ENCODE data around the gene AP3S1.
"Not testable (repeated sequence)": the region's sequence is repeated elsewhere in the genome, so short reads cannot be mapped to it uniquely, and the experiment has no call there.

The AP3S1 gene

GRCh38 chr5:115841382-115842088, at the start of gene AP3S1, which contains the start of gene ATG12:
TSS of gene AP3S1 (plus strand) at chr5:115841935. CDS start at chr5:115842038, 103 bp downstream.
TSS of gene ATG12 (minus strand) at chr5:115841565. CDS start at chr5:115841552, 13 bp downstream.
- DNase-seq = peak; percentile 98

GRCh38 chr5:115795700-115796099, 46.0 kb upstream of the AP3S1 start:
- no peak for DNase-seq

DNA sequence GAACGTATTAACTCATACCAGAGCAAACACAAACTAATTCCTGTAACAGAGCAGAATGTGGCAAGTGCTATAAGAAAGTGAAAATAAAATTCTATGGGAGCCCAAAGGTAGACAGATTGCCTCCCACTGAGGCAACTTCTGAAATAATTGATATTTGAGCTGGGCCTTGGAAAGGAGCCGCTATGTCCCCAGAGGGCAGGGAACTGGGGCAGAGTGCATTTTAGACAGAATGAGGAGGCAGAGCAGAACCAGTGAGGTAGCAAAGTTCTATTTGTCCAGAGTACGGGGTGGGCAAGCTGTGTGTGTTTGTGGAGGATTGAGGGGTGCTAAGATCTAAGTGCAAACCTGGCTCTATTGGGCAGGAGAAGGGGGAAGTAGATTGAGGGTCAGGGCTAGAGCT, 45.1 kb upstream of the AP3S1 start:
- no peak for DNase-seq

DNA sequence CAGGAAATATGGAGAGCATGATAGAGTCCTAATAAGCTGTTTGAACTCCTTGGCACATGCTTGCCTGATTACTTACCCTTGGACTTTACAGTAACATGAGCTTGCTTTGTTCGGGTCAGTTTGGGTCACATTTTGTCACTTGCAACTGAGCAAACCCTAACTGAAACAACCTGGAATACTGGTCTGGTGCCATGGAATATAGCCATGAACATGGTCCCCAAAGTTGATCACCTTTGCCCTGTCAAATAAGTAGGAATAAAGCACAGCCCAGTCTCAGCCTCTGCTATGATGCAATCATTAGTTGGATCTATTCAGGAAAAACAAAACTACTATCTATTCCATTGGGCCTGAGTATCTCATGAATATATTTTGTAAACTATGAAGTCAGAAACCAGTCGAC, 43.5 kb upstream of the AP3S1 start:
- DNase-seq = no peak

- no peak for DNase-seq
These were observed 41.6 kb upstream of the AP3S1 start for GRCh38 chr5:115800108-115800507.

GRCh38 chr5:115801152-115801551, 40.6 kb upstream of the AP3S1 start:
- no peak for DNase-seq

GRCh38 chr5:115801984-115802383, 39.8 kb upstream of the AP3S1 start:
- DNase-seq = no peak

- DNase-seq = no peak
These were observed 34.6 kb upstream of the AP3S1 start for GRCh38 chr5:115806986-115807653.

- DNase-seq = no peak
These were observed 34.1 kb upstream of the AP3S1 start for GRCh38 chr5:115807654-115808052.

DNA sequence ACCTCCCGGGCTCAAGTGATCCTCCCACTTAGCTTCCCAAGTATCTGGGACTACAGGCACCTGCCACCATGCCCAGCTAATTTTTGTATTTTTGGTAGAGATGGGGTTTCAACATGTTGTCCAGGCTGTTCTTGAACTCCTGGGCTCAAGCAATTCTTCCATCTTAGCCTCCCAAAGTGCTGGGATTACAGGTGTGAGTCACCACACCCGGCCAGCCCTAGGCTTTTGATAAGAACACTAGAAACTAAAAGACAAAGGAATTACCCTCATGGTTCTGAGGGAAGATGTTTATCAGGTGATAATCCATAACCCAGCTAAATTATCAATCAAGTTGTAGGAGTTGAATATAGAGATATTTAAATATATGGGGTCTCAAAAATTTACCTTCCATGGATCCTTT, 33.7 kb upstream of the AP3S1 start:
- not testable (repeated sequence) for DNase-seq

- no peak for DNase-seq
These were observed 31.8 kb upstream of the AP3S1 start for GRCh38 chr5:115809946-115810345.

DNA sequence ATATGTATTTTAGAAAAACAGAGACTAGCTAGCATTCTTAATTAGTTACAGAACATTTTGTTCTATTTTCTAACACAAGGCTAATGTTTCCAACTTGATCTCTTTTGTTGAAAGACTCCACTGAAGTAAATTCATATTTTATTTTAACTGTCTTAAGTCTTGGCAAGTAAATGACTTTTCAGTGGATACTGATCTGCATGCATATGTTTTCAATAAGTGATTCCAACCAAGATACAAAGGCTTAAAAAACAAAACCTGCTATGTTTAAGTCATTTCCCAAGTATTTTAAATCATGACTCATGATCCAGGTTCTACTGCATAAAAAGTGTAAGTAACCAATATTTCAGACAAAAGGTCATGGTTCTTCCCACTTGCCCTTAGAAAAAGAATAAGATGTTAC, 31.0 kb upstream of the AP3S1 start:
- DNase-seq = no peak

DNA sequence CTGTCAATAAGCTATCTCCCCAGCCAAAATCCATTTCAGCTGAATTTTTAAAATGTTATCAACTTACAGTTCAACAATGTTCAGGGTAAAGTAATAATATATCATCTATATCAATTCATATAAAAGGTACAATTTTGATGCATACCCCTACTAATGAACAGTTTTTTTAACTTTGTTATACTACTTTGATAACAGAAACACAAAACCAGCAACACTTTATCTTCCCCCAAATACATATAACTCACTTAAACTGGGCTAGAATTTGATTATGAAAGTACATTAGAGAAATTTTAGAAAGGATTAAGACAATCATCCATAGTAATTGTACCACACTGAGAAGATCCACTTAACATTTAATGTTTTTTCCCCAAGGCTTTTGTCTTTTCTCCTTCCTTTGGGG, 30.3 kb upstream of the AP3S1 start:
- no peak for DNase-seq

GRCh38 chr5:115812372-115812771, 29.4 kb upstream of the AP3S1 start:
- no peak for DNase-seq

DNA sequence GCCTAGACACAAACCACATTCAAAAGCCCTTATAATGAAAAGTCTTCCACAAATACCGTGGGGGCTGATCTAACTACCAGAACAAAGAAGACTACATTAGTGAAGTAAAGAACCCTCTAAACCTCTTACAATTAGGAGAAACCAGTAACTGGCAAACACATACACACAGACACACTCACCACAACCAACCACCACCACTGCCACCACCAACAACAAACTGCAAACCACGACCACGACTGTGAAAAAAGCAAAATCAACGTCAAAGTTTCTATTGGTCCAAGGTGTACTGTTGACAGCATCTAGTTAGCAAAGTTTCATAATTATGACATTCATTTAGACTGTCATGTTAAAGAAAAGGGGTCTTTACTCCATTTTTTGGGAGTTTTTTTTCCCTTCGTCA, 28.0 kb upstream of the AP3S1 start:
- no peak for DNase-seq

- DNase-seq = no peak
These were observed 26.6 kb upstream of the AP3S1 start for GRCh38 chr5:115815006-115815692.

DNA sequence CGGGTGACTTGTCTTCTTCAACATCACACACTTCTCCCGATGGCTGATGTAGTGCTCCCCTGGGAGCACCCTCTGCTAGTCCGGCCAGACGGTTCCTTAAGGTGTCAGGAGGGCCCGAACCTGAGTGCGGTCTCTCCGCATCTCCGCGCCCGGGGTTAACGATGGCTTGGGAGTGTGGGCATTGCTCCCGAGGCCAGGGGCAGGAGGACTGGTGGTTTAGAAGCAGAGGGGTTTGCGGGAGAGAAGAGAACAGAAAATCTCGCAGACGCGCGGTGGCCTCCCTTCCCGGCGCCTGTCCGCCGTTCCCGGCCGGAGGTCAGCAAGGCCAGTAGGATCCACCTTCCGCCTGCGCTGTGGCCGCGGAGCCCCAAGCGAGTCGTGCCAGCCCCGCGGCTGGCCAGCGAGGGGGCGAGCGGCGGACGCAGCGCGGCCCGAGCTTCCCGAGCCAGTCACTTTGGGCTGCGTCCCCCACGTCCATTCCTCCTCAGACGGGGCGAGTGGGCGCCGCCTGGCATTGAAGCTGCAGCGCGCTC, 26.0 kb upstream of the AP3S1 start:
- DNase-seq = no peak

- peak; percentile 55 for DNase-seq
These were observed 25.3 kb upstream of the AP3S1 start, which contains the start of gene CDO1 for GRCh38 chr5:115816226-115817081. TSS of gene CDO1 (minus strand) at chr5:115816659. CDS start at chr5:115816397, 262 bp downstream.

DNA sequence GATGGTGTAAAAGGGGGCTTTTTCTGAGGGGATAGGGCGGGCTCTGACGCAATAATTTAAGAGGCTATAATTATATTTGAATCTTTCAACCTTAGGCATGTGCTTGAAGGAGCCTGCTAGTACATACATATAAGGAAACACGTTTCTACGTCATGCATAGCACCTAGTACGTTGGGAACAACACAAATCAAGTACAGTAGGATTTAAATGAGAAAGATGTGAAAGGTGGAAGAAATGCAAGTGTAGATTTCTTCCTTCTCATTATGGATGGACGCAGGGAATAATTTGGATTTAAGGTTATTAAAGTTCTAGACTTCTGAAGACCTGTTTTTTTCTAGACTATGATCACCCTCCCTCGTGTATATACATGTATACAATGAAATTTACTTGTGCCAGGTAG, 24.3 kb upstream of the AP3S1 start:
- no peak for DNase-seq

GRCh38 chr5:115818821-115819220, 22.9 kb upstream of the AP3S1 start:
- no peak for DNase-seq

DNA sequence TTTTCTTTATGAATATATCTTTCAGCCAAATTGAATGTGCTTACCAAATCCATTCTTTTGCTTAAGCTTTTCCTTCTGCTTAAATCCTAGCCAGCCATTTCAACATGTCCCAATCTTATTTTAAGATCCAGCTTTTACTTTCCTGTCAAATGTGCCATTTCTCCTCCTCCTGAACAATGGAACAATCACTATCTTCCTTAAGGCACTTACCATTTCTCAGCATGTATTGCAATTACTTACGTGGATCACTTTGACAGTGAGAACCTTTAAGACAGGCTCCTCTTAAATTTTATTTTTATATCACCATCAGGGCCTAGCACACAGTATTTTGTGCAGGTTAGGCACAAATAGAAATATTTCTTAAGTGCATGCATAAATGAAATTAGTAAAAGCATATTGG, 20.9 kb upstream of the AP3S1 start:
- DNase-seq = no peak

DNA sequence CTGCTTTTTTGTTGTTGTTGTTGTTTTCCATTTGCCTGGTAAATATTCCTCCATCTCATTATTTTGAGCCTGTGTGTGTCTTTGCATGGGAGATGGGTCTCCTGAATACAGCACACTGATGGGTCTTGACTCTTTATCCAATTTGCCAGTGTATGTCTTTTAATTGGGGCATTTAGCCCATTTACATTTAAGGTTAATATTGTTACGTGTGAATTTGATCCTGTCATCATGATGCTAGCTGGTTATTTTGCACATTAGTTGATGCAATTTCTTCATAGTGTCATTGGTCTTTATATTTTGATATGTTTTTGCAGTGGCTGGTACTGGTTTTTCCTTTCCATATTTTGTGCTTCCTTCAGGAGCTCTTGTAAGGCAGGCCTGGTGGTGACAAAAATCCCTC, 16.8 kb upstream of the AP3S1 start:
- not testable (repeated sequence) for DNase-seq

- DNase-seq = no peak
These were observed 15.8 kb upstream of the AP3S1 start for GRCh38 chr5:115825948-115826347.

All from hematopoietic multipotent progenitor cell treated with erythropoietin and hydrocortisone succinate and interleukin-3 and kit ligand, for 4 days (in vitro differentiated cells).